Measurements from ENCODE around the gene PPP1R2.
"Not testable (repeated sequence)": the region's sequence is repeated elsewhere in the genome, so short reads cannot be mapped to it uniquely, and the experiment has no call there.

Gene PPP1R2

DNA sequence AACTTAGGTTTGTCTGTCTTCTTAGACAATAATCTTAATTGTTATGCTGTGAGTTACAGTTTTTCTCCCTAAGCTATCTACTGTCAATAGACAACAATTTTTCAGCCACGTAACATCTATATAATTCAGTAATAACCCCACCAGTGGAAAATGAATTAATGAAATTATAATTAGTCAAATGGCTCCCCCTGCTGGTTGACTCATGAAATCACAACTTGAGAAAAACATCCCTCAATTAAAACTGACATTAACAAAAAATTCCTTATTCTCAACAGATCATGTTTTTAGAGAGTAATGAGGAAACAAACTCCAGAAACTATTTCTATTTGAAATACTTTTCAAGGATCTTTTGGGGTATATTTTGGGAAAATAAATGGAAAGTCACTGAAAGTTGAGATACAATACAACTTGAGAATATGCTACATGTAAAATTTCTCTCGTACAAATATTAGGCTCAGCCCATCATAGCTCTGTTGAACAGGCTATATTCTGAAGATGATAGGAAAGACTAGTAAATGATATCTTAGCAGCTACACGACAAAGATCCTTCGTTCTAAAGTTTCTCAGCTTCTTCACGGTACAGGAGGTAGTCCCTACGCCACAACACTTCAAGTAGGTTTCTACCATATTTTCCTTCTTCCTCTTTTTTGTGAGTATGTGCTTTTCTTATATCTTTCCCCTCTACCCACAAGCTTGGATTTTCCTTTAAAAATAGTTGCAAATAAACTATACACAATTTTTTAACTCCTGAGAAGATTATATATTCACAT lies 20.7 kb downstream of the PPP1R2 start:
- H3K4me3 ChIP-seq (replicated peaks; ENCODE audit: insufficient read depth, low read length), result no peak overlapping the region
- H3K27ac ChIP-seq (replicated peaks), result no peak overlapping the region
- TF ChIP-seq, protein P1, sequence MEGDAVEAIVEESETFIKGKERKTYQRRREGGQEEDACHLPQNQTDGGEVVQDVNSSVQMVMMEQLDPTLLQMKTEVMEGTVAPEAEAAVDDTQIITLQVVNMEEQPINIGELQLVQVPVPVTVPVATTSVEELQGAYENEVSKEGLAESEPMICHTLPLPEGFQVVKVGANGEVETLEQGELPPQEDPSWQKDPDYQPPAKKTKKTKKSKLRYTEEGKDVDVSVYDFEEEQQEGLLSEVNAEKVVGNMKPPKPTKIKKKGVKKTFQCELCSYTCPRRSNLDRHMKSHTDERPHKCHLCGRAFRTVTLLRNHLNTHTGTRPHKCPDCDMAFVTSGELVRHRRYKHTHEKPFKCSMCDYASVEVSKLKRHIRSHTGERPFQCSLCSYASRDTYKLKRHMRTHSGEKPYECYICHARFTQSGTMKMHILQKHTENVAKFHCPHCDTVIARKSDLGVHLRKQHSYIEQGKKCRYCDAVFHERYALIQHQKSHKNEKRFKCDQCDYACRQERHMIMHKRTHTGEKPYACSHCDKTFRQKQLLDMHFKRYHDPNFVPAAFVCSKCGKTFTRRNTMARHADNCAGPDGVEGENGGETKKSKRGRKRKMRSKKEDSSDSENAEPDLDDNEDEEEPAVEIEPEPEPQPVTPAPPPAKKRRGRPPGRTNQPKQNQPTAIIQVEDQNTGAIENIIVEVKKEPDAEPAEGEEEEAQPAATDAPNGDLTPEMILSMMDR (IDR thresholded peaks at IDR 0.05; ENCODE audit: insufficient read depth, low read length), result peak; percentile 19
- TF ChIP-seq, protein P2, sequence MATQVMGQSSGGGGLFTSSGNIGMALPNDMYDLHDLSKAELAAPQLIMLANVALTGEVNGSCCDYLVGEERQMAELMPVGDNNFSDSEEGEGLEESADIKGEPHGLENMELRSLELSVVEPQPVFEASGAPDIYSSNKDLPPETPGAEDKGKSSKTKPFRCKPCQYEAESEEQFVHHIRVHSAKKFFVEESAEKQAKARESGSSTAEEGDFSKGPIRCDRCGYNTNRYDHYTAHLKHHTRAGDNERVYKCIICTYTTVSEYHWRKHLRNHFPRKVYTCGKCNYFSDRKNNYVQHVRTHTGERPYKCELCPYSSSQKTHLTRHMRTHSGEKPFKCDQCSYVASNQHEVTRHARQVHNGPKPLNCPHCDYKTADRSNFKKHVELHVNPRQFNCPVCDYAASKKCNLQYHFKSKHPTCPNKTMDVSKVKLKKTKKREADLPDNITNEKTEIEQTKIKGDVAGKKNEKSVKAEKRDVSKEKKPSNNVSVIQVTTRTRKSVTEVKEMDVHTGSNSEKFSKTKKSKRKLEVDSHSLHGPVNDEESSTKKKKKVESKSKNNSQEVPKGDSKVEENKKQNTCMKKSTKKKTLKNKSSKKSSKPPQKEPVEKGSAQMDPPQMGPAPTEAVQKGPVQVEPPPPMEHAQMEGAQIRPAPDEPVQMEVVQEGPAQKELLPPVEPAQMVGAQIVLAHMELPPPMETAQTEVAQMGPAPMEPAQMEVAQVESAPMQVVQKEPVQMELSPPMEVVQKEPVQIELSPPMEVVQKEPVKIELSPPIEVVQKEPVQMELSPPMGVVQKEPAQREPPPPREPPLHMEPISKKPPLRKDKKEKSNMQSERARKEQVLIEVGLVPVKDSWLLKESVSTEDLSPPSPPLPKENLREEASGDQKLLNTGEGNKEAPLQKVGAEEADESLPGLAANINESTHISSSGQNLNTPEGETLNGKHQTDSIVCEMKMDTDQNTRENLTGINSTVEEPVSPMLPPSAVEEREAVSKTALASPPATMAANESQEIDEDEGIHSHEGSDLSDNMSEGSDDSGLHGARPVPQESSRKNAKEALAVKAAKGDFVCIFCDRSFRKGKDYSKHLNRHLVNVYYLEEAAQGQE (IDR thresholded peaks at IDR 0.05; ENCODE audit: insufficient replicate concordance, low read depth), result no peak
- peak; percentile 41; the same call in 1 of the 2 replicates for TF ChIP-seq SPI1 (IDR thresholded peaks at IDR 0.05; ENCODE audit: borderline replicate concordance, low read depth)
- no peak for TF ChIP-seq POLR2AphosphoS5 (IDR thresholded peaks at IDR 0.05; ENCODE audit: low read depth)
- no peak for TF ChIP-seq GABPA (IDR thresholded peaks at IDR 0.05; ENCODE audit: low read depth)
- no peak for DNase-seq (ENCODE audit: low read depth in 1 of 2, low spot score in 1 of 2)
- no peaks in the 10 kb centered on the region for H3K27me3 ChIP-seq (ENCODE audit: insufficient read depth, poor library complexity, severe bottlenecking)

DNA sequence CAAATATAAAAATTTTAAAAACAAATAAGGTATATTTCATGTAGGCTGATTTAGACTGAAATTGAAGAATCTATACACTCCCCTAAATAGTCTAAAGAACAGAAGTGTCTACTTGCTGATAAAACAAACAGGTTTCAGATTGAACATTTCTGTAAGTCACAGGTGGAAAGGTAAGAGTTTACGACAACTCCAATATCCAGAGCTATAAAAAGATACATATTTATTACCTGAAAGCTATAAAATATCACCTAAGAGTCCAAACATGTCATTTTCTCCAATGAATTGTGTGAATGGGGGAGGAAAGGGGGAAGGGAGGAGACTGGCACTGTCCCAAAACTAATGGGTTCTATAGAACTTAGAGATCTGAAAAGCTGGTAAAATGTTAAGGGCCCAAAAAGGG lies 26.1 kb downstream of the PPP1R2 start:
- Histone ChIP-seq H3K4me3 (replicated peaks; ENCODE audit: insufficient read depth, low read length) (no peak overlapping the region), H3K27ac (replicated peaks) (no peak overlapping the region), H3K27me3 (ENCODE audit: insufficient read depth, poor library complexity, severe bottlenecking) (no peaks in the 10 kb centered on the region)
- no peak for DNase-seq (ENCODE audit: low read depth in 1 of 2, low spot score in 1 of 2)
- TF ChIP-seq, protein P1 (IDR thresholded peaks at IDR 0.05; ENCODE audit: insufficient read depth, low read length), result no peak
- no peak for TF ChIP-seq GABPA (IDR thresholded peaks at IDR 0.05; ENCODE audit: low read depth)
- TF ChIP-seq, protein P2 (IDR thresholded peaks at IDR 0.05; ENCODE audit: insufficient replicate concordance, low read depth), result no peak
- no peak for TF ChIP-seq POLR2AphosphoS5 (IDR thresholded peaks at IDR 0.05; ENCODE audit: low read depth)
- no peak for TF ChIP-seq SPI1 (IDR thresholded peaks at IDR 0.05; ENCODE audit: borderline replicate concordance, low read depth)

DNA sequence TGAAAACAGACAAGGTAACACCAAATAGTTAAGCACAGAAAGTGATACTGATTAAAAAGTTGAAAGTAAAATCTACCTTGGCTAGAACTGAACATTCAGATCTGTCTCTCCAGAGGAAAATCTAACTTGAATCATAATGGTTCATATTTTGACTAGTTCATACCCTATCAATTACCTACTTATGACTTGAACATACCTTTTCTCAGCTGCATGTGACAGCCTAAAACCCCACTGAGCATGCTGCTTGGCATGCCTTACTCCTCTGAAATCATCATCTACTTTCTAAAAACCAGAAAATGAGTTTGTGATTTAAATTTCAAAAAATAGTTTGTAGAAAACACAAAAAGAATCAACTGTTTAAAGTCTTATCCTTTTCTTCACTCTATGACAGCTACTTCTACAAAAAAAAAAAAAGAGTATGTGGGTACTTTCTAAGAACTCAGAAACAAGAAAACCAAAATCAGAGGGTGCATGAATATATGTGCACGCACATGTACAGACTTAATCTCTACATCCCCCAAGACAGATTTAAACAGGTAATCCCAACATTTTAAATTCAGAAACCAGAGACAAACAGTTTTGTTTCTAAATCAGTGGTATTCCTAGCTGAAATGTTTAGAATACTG lies 28.4 kb downstream of the PPP1R2 start:
- DNase-seq (ENCODE audit: low read depth in 1 of 2, low spot score in 1 of 2), result not testable (repeated sequence)

DNA sequence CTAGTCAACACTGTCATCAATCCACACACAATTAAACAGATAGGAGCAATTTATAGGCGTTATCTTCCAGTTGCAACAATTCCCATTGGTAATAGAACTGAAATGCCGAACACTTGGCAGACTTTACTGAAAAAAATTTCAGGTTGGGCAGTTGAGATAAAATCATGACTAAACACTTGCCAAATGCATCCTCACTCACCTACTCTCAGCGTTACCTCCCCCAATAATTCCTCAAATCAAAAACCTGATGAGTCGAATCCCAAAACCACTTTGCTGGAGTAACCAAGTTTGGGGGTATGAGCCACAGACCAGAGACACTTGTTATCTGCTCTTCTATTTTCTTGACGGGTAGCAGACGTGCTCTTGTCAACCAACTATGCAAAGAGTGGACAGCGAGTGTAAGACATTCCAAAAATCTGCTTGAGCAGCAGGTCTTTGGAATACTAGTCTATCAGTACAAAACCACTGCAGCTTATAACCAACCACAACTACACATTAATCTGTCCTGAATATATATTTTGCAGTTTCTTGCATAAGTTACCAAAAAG lies 30.3 kb downstream of the PPP1R2 start:
- no peak overlapping the region for H3K4me3 ChIP-seq (replicated peaks; ENCODE audit: insufficient read depth, low read length)
- no peak for DNase-seq (ENCODE audit: low read depth in 1 of 2, low spot score in 1 of 2)
- H3K27me3 ChIP-seq (ENCODE audit: insufficient read depth, poor library complexity, severe bottlenecking), result no peaks in the 10 kb centered on the region
- TF ChIP-seq, protein P2 (IDR thresholded peaks at IDR 0.05; ENCODE audit: insufficient replicate concordance, low read depth), result no peak
- TF ChIP-seq POLR2AphosphoS5 (IDR thresholded peaks at IDR 0.05; ENCODE audit: low read depth), result no peak
- no peak for TF ChIP-seq SPI1 (IDR thresholded peaks at IDR 0.05; ENCODE audit: borderline replicate concordance, low read depth)
- TF ChIP-seq, protein P1 (IDR thresholded peaks at IDR 0.05; ENCODE audit: insufficient read depth, low read length), result no peak
- TF ChIP-seq GABPA (IDR thresholded peaks at IDR 0.05; ENCODE audit: low read depth), result no peak
- no peak overlapping the region for H3K27ac ChIP-seq (replicated peaks)

More for the DNA sequence above, 28.4 kb downstream of the PPP1R2 start:
- not testable (repeated sequence) for H3K27me3 ChIP-seq (ENCODE audit: insufficient read depth, poor library complexity, severe bottlenecking); H3K4me3 ChIP-seq (replicated peaks; ENCODE audit: insufficient read depth, low read length); H3K27ac ChIP-seq (replicated peaks)

All from HL-60 (cell line).